Nephron (organoid): Measurements from ENCODE around the gene MED26.

ENCODE experiments used
- H3K27ac Mint-ChIP-seq, 3 experiments: 2 replicates each; pipeline ENCODE4 v1.8.0; 2020; ENCODE audit warnings: mixed read lengths in 3 of 3, mild to moderate bottlenecking in 2 of 3, moderate library complexity in 1 of 3
- H3K27me3 Mint-ChIP-seq: 2 replicates; pipeline ENCODE4 v1.8.0; 2021; ENCODE audit warnings: low read depth, mild to moderate bottlenecking, moderate library complexity, mixed read lengths
- H3K36me3 Mint-ChIP-seq: 2 replicates; pipeline ENCODE4 v1.8.0; 2020; ENCODE audit warnings: low read depth, mixed read lengths
- H3K4me1 Mint-ChIP-seq: 2 replicates; pipeline ENCODE4 v1.8.0; 2020; ENCODE audit warnings: mixed read lengths
- H3K4me3 Mint-ChIP-seq, 3 experiments: 2 replicates each; pipeline ENCODE4 v1.8.0; 2020; ENCODE audit warnings: mild to moderate bottlenecking in 3 of 3, mixed read lengths in 3 of 3, moderate library complexity in 2 of 3
- H3K9me3 Mint-ChIP-seq: 2 replicates; pipeline ENCODE4 v1.8.0; 2020; ENCODE audit warnings: mixed read lengths
- CTCF ChIP-seq, 3 experiments: fragments of 200-600 bp; sonication (generic); IDR thresholded peaks; one replicate each; pipeline ENCODE4 v1.5.0; 2021; ENCODE audit warnings: antibody characterized with exemption in 3 of 3; ENCODE audit not compliant: unreplicated experiment in 3 of 3

MED26 gene

GRCh38 chr19:16589917-16590316 is 38.1 kb downstream of the MED26 start:
- Mint-ChIP-seq H3K36me3 (no peaks in the 10 kb centered on the region), H3K27me3 (no peaks in the 10 kb centered on the region), H3K27ac (no peak overlapping the region), H3K4me3 (no peak overlapping the region), H3K9me3 (no peaks in the 10 kb centered on the region), H3K4me1 (peaks cover 49% of the 10 kb centered on the region)
- no peak for TF ChIP-seq CTCF (IDR thresholded peaks at IDR 0.05; ENCODE audit: unreplicated experiment in 3 of 3)

- no peak for TF ChIP-seq CTCF (IDR thresholded peaks at IDR 0.05; ENCODE audit: unreplicated experiment in 3 of 3)
- Mint-ChIP-seq H3K4me1 (peaks cover 57% of the 10 kb centered on the region), H3K36me3 (no peaks in the 10 kb centered on the region), H3K27ac (peak overlapping the region; percentile 22 to 82 (median 64)), H3K4me3 (no peak overlapping the region), H3K9me3 (no peaks in the 10 kb centered on the region), H3K27me3 (no peaks in the 10 kb centered on the region)
Measured at GRCh38 chr19:16588824-16589577, 39.0 kb downstream of the MED26 start.

GRCh38 chr19:16587833-16588823 is 39.9 kb downstream of the MED26 start:
- H3K27me3 Mint-ChIP-seq: no peaks in the 10 kb centered on the region
- peak overlapping the region; percentile 33 to 51 (median 43) for H3K4me3 Mint-ChIP-seq
- H3K36me3 Mint-ChIP-seq: no peaks in the 10 kb centered on the region
- no peaks in the 10 kb centered on the region for H3K9me3 Mint-ChIP-seq
- H3K27ac Mint-ChIP-seq: peak overlapping the region; percentile 64 to 86 (median 82)
- peaks cover 54% of the 10 kb centered on the region for H3K4me1 Mint-ChIP-seq
- no peak for TF ChIP-seq CTCF (IDR thresholded peaks at IDR 0.05; ENCODE audit: unreplicated experiment in 3 of 3)

GRCh38 chr19:16586991-16587832 is 40.8 kb downstream of the MED26 start:
- Mint-ChIP-seq H3K27me3 (no peaks in the 10 kb centered on the region), H3K36me3 (no peaks in the 10 kb centered on the region), H3K9me3 (no peaks in the 10 kb centered on the region), H3K27ac (peak overlapping the region in 2 of 3 experiments; percentile 64 to 86), H3K4me3 (no peak overlapping the region), H3K4me1 (peaks cover 58% of the 10 kb centered on the region)
- no peak for TF ChIP-seq CTCF (IDR thresholded peaks at IDR 0.05; ENCODE audit: unreplicated experiment in 3 of 3)

GRCh38 chr19:16586477-16586871 is 41.5 kb downstream of the MED26 start:
- no peaks in the 10 kb centered on the region for H3K36me3 Mint-ChIP-seq
- H3K9me3 Mint-ChIP-seq: no peaks in the 10 kb centered on the region
- TF ChIP-seq CTCF (IDR thresholded peaks at IDR 0.05; ENCODE audit: unreplicated experiment in 3 of 3): no peak
- H3K4me1 Mint-ChIP-seq: peaks cover 63% of the 10 kb centered on the region
- no peaks in the 10 kb centered on the region for H3K27me3 Mint-ChIP-seq
- no peak overlapping the region for H3K27ac Mint-ChIP-seq
- H3K4me3 Mint-ChIP-seq: no peak overlapping the region
